Calu3 (cell line): ENCODE measurements around the gene PSMD6. TPM values are rescaled to one million over a fixed set of nuclear protein-coding genes. Genes with fewer than 3 reads are reported as not detected.

Source experiments
- BruUV-seq: library from RNA; stranded (reverse); fragments of 400-500 nt; replicated peaks from 2 replicates; lab custom pipeline; 2021; lab: Mats Ljungman, UMichigan
- CTCF ChIA-PET: fragments of 300-600 bp; sonication (Branson Sonifier 250); formaldehyde crosslinking; loops from one replicate; lab custom pipeline; 2022; ENCODE audit warnings: antibody characterized with exemption; lab: Charles Lee
- DNase-seq: peaks from one replicate; pipeline ENCODE4 v3.0.0; 2022
- H3K27ac Mint-ChIP-seq: one replicate; pipeline ENCODE4 v1.8.0; 2022; ENCODE audit warnings: mixed read lengths; ENCODE audit not compliant: unreplicated experiment
- H3K27me3 Mint-ChIP-seq: one replicate; pipeline ENCODE4 v1.8.0; 2022; ENCODE audit warnings: mixed read lengths; ENCODE audit not compliant: unreplicated experiment
- H3K36me3 Mint-ChIP-seq: one replicate; pipeline ENCODE4 v1.8.0; 2022; ENCODE audit warnings: mild to moderate bottlenecking, moderate library complexity, mixed read lengths; ENCODE audit not compliant: insufficient read depth, unreplicated experiment
- H3K4me1 Mint-ChIP-seq: one replicate; pipeline ENCODE4 v1.8.0; 2022; ENCODE audit warnings: mild to moderate bottlenecking, low read depth, mixed read lengths; ENCODE audit not compliant: unreplicated experiment
- H3K4me3 Mint-ChIP-seq: one replicate; pipeline ENCODE4 v1.8.0; 2022; ENCODE audit warnings: mild to moderate bottlenecking, low read depth, moderate library complexity, mixed read lengths; ENCODE audit not compliant: unreplicated experiment
- H3K9me3 Mint-ChIP-seq: one replicate; pipeline ENCODE4 v1.8.0; 2022; ENCODE audit warnings: low read depth, mixed read lengths; ENCODE audit not compliant: unreplicated experiment
- CTCF ChIP-seq: fragments of 200-600 bp; IDR thresholded peaks from one replicate; pipeline ENCODE4 v1.8.0; 2022; ENCODE audit warnings: antibody characterized with exemption; ENCODE audit not compliant: unreplicated experiment
- intact Hi-C: fragments of 100-400 bp; cut with micrococcal nuclease; formaldehyde crosslinking; loops from one replicate; pipeline ENCODE4 v1.10.0; 2022; ENCODE audit not compliant: unreplicated experiment
- total RNA-seq: library from RNA; stranded (reverse); gene quantifications from 2 replicates; pipeline ENCODE4 v1.2.3, GENCODE V29; 2022

Gene PSMD6
- total RNA-seq, 1 experiment from 2014 or later, result 73.3 TPM

- BruUV-seq, result no TSS peak
- H3K4me1 Mint-ChIP-seq, result no peaks in the 10 kb centered on the region
- intact Hi-C loops, result loop anchor here (10.0 kb wide), 1 partner anchor 145 kb away; no protein-coding TSS in a partner anchor
These were observed 16.0 kb upstream of the PSMD6 start for GRCh38 chr3:64039332-64039731.

GRCh38 chr3:64038253-64038767 is 15.0 kb upstream of the PSMD6 start:
- Mint-ChIP-seq H3K36me3 (no peaks in the 10 kb centered on the region), H3K4me1 (no peaks in the 10 kb centered on the region), H3K9me3 (peaks cover 2% of the 10 kb centered on the region), H3K4me3 (no peak overlapping the region), H3K27ac (no peak overlapping the region), H3K27me3 (peaks cover 26% of the 10 kb centered on the region)
- intact Hi-C loops, result loop anchor here (10.0 kb wide), 1 partner anchor 146 kb away; no protein-coding TSS in a partner anchor
- no peak for TF ChIP-seq CTCF
- no TSS peak for BruUV-seq
- CTCF ChIA-PET, result no interaction called here
- no peak for DNase-seq

More at GRCh38 chr3:64039332-64039731, 16.0 kb upstream of the PSMD6 start:
- TF ChIP-seq CTCF, result no peak
- no peak overlapping the region for H3K4me3 Mint-ChIP-seq
- peaks cover 26% of the 10 kb centered on the region for H3K27me3 Mint-ChIP-seq
- no peak for DNase-seq
- no peak overlapping the region for H3K27ac Mint-ChIP-seq
- CTCF ChIA-PET, result no interaction called here
- no peaks in the 10 kb centered on the region for H3K36me3 Mint-ChIP-seq
- peaks cover 2% of the 10 kb centered on the region for H3K9me3 Mint-ChIP-seq

- BruUV-seq, result no TSS peak
- H3K4me3 Mint-ChIP-seq, result no peak overlapping the region
These were observed 13.8 kb upstream of the PSMD6 start for GRCh38 chr3:64037084-64037483.

DNA sequence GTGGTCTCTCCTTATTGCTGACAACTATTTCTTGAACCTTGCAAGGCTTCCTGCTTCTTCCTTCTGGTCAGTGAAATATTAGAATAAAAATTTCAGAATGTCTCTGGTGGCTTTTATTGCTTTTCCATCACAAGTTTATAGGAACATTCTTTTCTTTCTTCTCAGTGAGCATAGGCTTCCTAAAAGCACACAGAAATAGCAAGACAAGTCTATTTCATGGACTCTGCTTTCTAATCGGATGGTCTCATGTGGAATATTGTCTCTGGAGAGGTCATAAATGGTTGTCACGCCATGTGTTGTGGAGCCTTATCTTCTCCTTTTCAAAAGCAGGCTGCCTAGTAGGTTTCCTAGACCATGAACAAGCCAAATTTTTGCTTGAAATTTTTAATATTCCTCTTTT is 9.8 kb upstream of the PSMD6 start:
- TF ChIP-seq CTCF, result no peak
- H3K9me3 Mint-ChIP-seq, result peaks cover 2% of the 10 kb centered on the region
- BruUV-seq, result no TSS peak
- CTCF ChIA-PET, result no interaction called here
- intact Hi-C loops, result loop anchor here (5.0 to 10.0 kb wide), 2 partner anchors 152 to 189 kb away; no protein-coding TSS in a partner anchor
- no peak overlapping the region for H3K27ac Mint-ChIP-seq
- H3K36me3 Mint-ChIP-seq, result no peaks in the 10 kb centered on the region
- DNase-seq, result no peak
- H3K27me3 Mint-ChIP-seq, result peaks cover 21% of the 10 kb centered on the region
- H3K4me1 Mint-ChIP-seq, result peaks cover 10% of the 10 kb centered on the region
- no peak overlapping the region for H3K4me3 Mint-ChIP-seq

More at GRCh38 chr3:64037084-64037483, 13.8 kb upstream of the PSMD6 start:
- H3K4me1 Mint-ChIP-seq, result peaks cover 4% of the 10 kb centered on the region
- DNase-seq, result no peak
- intact Hi-C loops, result loop anchor here (10.0 kb wide), 1 partner anchor 148 kb away; no protein-coding TSS in a partner anchor
- no peaks in the 10 kb centered on the region for H3K36me3 Mint-ChIP-seq
- H3K9me3 Mint-ChIP-seq, result peaks cover 2% of the 10 kb centered on the region
- no peak for TF ChIP-seq CTCF
- CTCF ChIA-PET, result no interaction called here
- no peak overlapping the region for H3K27ac Mint-ChIP-seq
- peaks cover 26% of the 10 kb centered on the region for H3K27me3 Mint-ChIP-seq
